ENCODE results near the gene GLCCI1.
"Not testable (repeated sequence)": the region's sequence is repeated elsewhere in the genome, so short reads cannot be mapped to it uniquely, and the experiment has no call there.

- TF ChIP-seq, protein P1, sequence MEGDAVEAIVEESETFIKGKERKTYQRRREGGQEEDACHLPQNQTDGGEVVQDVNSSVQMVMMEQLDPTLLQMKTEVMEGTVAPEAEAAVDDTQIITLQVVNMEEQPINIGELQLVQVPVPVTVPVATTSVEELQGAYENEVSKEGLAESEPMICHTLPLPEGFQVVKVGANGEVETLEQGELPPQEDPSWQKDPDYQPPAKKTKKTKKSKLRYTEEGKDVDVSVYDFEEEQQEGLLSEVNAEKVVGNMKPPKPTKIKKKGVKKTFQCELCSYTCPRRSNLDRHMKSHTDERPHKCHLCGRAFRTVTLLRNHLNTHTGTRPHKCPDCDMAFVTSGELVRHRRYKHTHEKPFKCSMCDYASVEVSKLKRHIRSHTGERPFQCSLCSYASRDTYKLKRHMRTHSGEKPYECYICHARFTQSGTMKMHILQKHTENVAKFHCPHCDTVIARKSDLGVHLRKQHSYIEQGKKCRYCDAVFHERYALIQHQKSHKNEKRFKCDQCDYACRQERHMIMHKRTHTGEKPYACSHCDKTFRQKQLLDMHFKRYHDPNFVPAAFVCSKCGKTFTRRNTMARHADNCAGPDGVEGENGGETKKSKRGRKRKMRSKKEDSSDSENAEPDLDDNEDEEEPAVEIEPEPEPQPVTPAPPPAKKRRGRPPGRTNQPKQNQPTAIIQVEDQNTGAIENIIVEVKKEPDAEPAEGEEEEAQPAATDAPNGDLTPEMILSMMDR (optimal IDR thresholded peaks at IDR 0.05 in 1 of 3, IDR thresholded peaks at IDR 0.05 in 1 of 3, conservative IDR thresholded peaks at IDR 0.05 in 1 of 3; ENCODE audit: extremely low read depth in 1 of 3, insufficient read depth in 2 of 3, low read length in 3 of 3) = not testable (repeated sequence)
- not testable (repeated sequence) for TF ChIP-seq EZH2 (IDR thresholded peaks at IDR 0.05; ENCODE audit: low read length)
Measured at GRCh38 chr7:8101292-8101691, 132.7 kb downstream of the GLCCI1 start.

Data from keratinocyte (primary cell).